GM23338 (cell line): ENCODE measurements around the gene KIAA1755.

ENCODE experiments used
- CREB1 ChIP-seq: fragments of 250-450 bp; sonication (Bioruptor Pico); IDR thresholded peaks from 2 replicates; pipeline ENCODE4 v1.5.0; 2020; ENCODE audit warnings: low read depth, mild to moderate bottlenecking, moderate library complexity
- CTCF ChIP-seq, 2 experiments: fragments of 200-600 bp in 1 of 2; sonication (generic) in 1 of 2; conservative IDR thresholded peaks; 2 replicates each; pipeline versions ENCODE4 v1.5.1 to v1.6.1; 2016 to 2017; ENCODE audit warnings: antibody characterized with exemption in 2 of 2, low read depth in 2 of 2, mild to moderate bottlenecking in 2 of 2, moderate library complexity in 1 of 2
- EZH2 ChIP-seq: fragments of 200-600 bp; sonication (generic); IDR thresholded peaks from one replicate; pipeline ENCODE4 v1.8.0; 2017; ENCODE audit warnings: antibody characterized with exemption, mild to moderate bottlenecking, low read depth; ENCODE audit not compliant: unreplicated experiment
- EZH2phosphoT487 ChIP-seq: fragments of 200-600 bp; sonication (generic); IDR thresholded peaks from one replicate; pipeline ENCODE4 v1.8.1; 2018; ENCODE audit warnings: antibody characterized with exemption; ENCODE audit not compliant: unreplicated experiment
- JUNB ChIP-seq: IDR thresholded peaks from one replicate; pipeline ENCODE4 v1.6.1; 2016; ENCODE audit warnings: antibody characterized with exemption; ENCODE audit not compliant: unreplicated experiment
- POLR2AphosphoS5 ChIP-seq: IDR thresholded peaks from 2 replicates; pipeline ENCODE4 v1.6.1; 2016; ENCODE audit warnings: antibody characterized with exemption, low read depth
- REST ChIP-seq: IDR thresholded peaks from one replicate; pipeline ENCODE4 v1.6.1; 2018; ENCODE audit warnings: antibody characterized with exemption; ENCODE audit not compliant: unreplicated experiment
- ZNF114 ChIP-seq: fragments of 250-450 bp; sonication (Bioruptor Pico); IDR thresholded peaks from 2 replicates; pipeline ENCODE4 v1.5.0; 2020; ENCODE audit warnings: mild to moderate bottlenecking, moderate library complexity
- ZNF331 ChIP-seq: fragments of 250-450 bp; sonication (Bioruptor Pico); IDR thresholded peaks from 2 replicates; pipeline ENCODE4 v1.5.0; 2020; ENCODE audit warnings: low read depth, mild to moderate bottlenecking, moderate library complexity
- ZNF462 ChIP-seq: fragments of 250-450 bp; sonication (Bioruptor Pico); IDR thresholded peaks from 2 replicates; pipeline ENCODE4 v1.5.0; 2020; ENCODE audit warnings: mild to moderate bottlenecking, moderate library complexity

- no peak for TF ChIP-seq EZH2phosphoT487
- no peak for TF ChIP-seq CTCF (conservative IDR thresholded peaks at IDR 0.05; ENCODE audit: low read depth in 2 of 2)
- no peak for TF ChIP-seq EZH2
- no peak for TF ChIP-seq REST
- TF ChIP-seq POLR2AphosphoS5 = no peak
- TF ChIP-seq JUNB = no peak
- TF ChIP-seq CREB1 = no peak
- no peak for TF ChIP-seq ZNF114
- no peak for TF ChIP-seq ZNF331 (CRISPR knock-in tag)
- no peak for TF ChIP-seq ZNF462 (CRISPR knock-in tag)
These were observed 17.6 kb upstream of the KIAA1755 start for GRCh38 chr20:38278131-38278530.
